Measurements from ENCODE around the gene TIMM10.

The TIMM10 gene

GRCh38 chr11:57500926-57501325 is 29.6 kb downstream of the TIMM10 start:
- TF ChIP-seq EGR1 (IDR thresholded peaks at IDR 0.05) (no peak), ZBTB7A (IDR thresholded peaks at IDR 0.05; ENCODE audit: low read depth) (no peak), YY1 (IDR thresholded peaks at IDR 0.05; ENCODE audit: low read depth) (no peak), CREB1 (IDR thresholded peaks at IDR 0.05; ENCODE audit: low read depth) (no peak), CEBPB (IDR thresholded peaks at IDR 0.05) (no peak), TCF12 (IDR thresholded peaks at IDR 0.05; ENCODE audit: low read depth) (no peak), RAD21 (IDR thresholded peaks at IDR 0.05; ENCODE audit: low read depth) (no peak), TEAD4 (IDR thresholded peaks at IDR 0.05) (no peak), TAF1 (IDR thresholded peaks at IDR 0.05; ENCODE audit: low read depth) (no peak)

- TF ChIP-seq CEBPB (IDR thresholded peaks at IDR 0.05) (no peak), MAX (IDR thresholded peaks at IDR 0.05) (no peak), TAF1 (IDR thresholded peaks at IDR 0.05; ENCODE audit: low read depth) (no peak), CREB1 (IDR thresholded peaks at IDR 0.05; ENCODE audit: low read depth) (no peak), RAD21 (IDR thresholded peaks at IDR 0.05; ENCODE audit: low read depth) (no peak), REST (IDR thresholded peaks at IDR 0.05; ENCODE audit: low read depth) (no peak), USF1 (IDR thresholded peaks at IDR 0.05) (no peak), FOXM1 (IDR thresholded peaks at IDR 0.05; ENCODE audit: borderline replicate concordance, low read depth) (no peak)
These were observed 30.0 kb downstream of the TIMM10 start for GRCh38 chr11:57500515-57500914.

GRCh38 chr11:57499983-57500461 is 30.5 kb downstream of the TIMM10 start:
- TF ChIP-seq MAX (IDR thresholded peaks at IDR 0.05) (peak; percentile 57; the same call in 1 of the 2 replicates), RAD21 (IDR thresholded peaks at IDR 0.05; ENCODE audit: low read depth) (no peak)

- TF ChIP-seq TCF12 (IDR thresholded peaks at IDR 0.05; ENCODE audit: low read depth) = 0 out of 2 replicates have a peak, but pooled peaks have one; percentile 23
- TF ChIP-seq ZBTB7A (IDR thresholded peaks at IDR 0.05; ENCODE audit: low read depth) = peak; percentile 92
- peak; percentile 34 for TF ChIP-seq MAX (IDR thresholded peaks at IDR 0.05)
- TF ChIP-seq CREB1 (IDR thresholded peaks at IDR 0.05; ENCODE audit: low read depth) = no peak
- no peak for TF ChIP-seq RAD21 (IDR thresholded peaks at IDR 0.05; ENCODE audit: low read depth)
- TF ChIP-seq FOXM1 (IDR thresholded peaks at IDR 0.05; ENCODE audit: borderline replicate concordance, low read depth) = no peak
- no peak for TF ChIP-seq TEAD4 (IDR thresholded peaks at IDR 0.05)
- no peak for TF ChIP-seq USF1 (IDR thresholded peaks at IDR 0.05)
- no peak for TF ChIP-seq EGR1 (IDR thresholded peaks at IDR 0.05)
- no peak for TF ChIP-seq EP300 (IDR thresholded peaks at IDR 0.05; ENCODE audit: borderline replicate concordance)
- TF ChIP-seq CEBPB (IDR thresholded peaks at IDR 0.05) = no peak
- TF ChIP-seq NFIC (IDR thresholded peaks at IDR 0.05) = peak; percentile 72
- no peak for TF ChIP-seq TAF1 (IDR thresholded peaks at IDR 0.05; ENCODE audit: low read depth)
- no peak for TF ChIP-seq REST (IDR thresholded peaks at IDR 0.05; ENCODE audit: low read depth)
- no peak for TF ChIP-seq YY1 (IDR thresholded peaks at IDR 0.05; ENCODE audit: low read depth)
These were observed 31.1 kb downstream of the TIMM10 start for GRCh38 chr11:57499413-57499982.

GRCh38 chr11:57498540-57498939 is 32.0 kb downstream of the TIMM10 start:
- TF ChIP-seq TAF1 (IDR thresholded peaks at IDR 0.05; ENCODE audit: low read depth) = no peak
- no peak for TF ChIP-seq CREB1 (IDR thresholded peaks at IDR 0.05; ENCODE audit: low read depth)
- TF ChIP-seq EGR1 (IDR thresholded peaks at IDR 0.05) = no peak
- TF ChIP-seq TCF12 (IDR thresholded peaks at IDR 0.05; ENCODE audit: low read depth) = no peak
- TF ChIP-seq CEBPB (IDR thresholded peaks at IDR 0.05) = no peak

Data from Ishikawa (cell line).